NCI-H2196 (cell line): ENCODE measurements around the gene DSG4.

Experiments used
- DNase-seq: peaks from one replicate; lab custom pipeline; 2025; ENCODE audit not compliant: unreplicated experiment; lab: John Stamatoyannopoulos, UW

DSG4 gene

DNA sequence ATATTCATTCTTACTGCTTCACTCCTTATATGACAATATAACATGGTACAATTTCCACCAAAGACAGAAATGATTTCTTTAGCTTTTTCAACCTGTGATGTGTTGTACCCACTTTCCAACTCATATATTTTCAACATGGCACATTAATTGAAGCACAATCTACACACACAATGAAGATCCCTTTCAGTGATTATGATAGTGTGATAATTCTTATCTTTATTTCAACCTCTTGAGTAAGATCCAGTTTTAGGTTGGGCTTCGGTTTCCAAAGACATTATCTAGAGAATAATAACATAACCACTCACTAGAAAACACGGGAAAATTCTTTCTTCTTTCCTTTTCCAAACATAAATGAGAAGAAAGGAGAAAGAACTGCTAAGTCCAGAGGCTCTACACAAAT, 67.6 kb downstream of the DSG4 start:
- no peak for DNase-seq

DNA sequence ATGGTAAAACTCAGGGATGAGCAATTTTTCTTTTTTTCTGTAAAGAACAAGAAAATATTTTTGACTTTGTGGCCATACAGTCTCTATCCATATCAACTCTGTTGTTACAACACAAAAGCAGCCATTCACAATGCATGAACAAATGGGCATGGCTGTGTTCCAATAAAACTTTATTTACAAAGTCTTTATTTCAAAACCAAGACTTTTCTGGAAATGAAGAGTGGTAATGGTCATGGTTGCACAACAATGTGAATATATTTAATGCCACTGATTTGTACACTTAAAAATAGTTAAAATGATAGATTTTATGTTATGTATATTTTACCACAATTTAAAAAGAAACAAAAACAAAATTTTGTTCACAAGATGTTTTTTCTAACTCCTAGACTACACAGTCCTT, 69.3 kb downstream of the DSG4 start:
- no peak for DNase-seq

DNA sequence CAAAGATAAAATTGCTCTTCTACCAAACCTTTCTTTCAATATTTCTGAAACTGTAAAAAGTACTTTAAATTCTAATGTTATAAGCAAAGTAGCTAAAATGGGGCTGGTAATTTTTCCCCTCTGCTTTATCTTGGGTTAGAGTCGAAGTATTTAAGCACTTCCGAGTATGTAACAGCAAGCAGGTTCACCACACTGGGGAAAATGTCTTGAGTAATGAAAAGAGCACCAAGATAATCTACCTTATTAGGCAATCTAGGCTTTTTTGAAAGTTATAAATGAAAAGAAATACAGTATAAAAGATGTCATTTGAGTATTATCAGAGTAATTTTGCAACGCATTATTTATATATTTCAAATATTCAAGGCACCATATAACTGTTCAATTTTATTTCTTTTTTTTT, 70.3 kb downstream of the DSG4 start:
- no peak for DNase-seq

DNA sequence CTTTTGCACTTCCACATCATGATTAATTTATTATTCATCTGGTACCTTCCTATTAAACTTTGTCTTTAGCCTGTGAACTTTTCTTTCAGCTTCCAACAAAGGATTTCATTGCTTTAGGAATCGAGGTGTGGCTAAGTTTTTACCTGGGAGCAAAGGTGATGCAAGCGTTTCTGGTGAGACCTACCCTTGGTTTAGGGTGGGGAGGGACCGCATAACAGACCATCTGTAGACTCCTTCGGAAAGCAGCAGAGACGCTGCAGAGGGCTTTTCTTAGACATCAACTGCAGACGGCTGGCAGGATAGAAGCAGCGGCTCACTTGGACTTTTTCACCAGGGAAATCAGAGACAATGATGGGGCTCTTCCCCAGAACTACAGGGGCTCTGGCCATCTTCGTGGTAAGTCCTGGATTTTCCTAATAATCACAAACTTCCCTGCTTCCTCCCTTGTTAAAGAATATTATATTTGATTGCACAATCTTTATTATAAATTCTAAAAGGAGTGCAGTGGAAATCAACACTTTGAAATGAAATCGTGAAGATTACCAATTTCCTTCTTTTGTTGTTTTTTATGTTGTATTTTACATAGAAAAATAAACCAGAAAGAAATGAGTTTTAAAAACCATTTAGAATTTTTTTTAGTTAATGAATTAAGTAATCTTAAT, 71.1 kb downstream of the DSG4 start, which contains the start of gene DSG3:
DSG3 (plus strand) TSS at position 212 of the 662 bp plus-strand sequence; CDS start at position 349, 137 bp downstream.
- DNase-seq = no peak

DNA sequence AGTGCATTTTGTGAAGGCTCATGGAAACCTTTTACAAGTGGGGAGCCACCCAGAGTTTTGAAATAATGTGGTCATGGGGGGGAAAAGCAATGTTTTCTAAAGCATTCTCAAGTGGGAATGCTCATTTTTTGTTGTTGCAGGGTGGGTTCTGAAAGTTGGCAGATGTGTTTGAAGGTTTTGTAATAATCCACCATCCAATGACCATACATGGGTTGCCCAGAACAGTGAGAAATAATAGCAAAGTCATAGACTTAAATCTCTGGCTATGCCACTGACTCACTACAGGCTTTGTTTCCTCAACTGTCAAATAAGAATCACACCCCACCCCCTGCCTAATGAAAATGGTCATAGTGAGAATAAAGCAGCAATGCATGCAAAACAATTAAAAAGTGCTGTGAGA, 73.8 kb downstream of the DSG4 start:
- no peak for DNase-seq

DNA sequence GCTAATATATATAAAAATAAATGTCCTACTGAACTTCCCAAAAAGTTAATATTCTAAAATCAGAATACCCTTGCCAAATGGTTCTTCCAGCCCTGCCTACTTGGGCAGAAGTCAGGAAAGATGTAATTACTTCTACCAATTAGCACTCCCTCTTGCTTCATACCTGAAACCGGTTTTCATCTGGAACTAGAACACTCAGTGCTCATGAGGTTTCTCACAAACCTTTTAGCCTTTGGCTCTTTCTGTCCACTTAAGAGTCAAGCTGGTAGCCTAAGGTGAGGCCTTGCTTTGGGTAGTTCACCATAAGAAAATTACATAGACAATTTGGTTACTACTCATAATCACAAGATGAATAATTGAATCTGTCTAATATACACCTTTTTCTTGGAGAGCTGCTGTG, 75.0 kb downstream of the DSG4 start:
- DNase-seq = no peak

DNA sequence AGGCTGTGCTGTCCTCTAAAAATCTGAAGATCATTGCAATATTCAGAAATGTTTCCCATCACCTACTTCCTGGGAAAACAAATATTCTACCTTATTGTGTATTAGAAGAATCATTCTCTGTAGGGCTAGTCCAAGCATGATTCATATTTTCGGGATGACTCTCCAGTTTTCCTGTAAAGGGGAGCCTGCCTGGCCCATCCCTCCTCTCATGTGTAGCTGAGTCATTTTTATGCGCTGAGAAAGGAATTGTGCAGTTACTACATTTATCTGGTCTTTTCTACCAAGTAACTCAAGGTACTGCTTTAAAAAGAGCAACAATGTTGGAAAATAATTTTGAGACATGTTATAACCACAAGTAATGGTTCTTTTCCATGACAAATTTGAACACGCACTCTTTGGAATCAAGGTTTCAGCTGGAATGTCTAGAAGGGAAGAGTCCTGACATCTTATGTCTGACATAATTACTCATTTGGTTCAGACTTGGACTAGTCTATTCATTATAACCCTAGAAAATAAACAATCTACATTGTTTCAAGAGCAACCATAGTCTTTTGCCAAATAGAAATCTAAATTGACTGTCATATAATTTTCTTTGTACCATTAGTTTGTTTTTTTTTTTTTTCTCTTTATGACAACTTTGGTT, 77.6 kb downstream of the DSG4 start:
- DNase-seq = no peak
